SK-N-SH treated with all-trans-retinoic acid at 6 μM for 48 hours (cell line): ENCODE data around the gene FTSJ1.

Experiments used
- ISL1 ChIP-seq: fragments of 250-450 bp; sonication (Bioruptor Pico); IDR thresholded peaks from 2 replicates; pipeline ENCODE4 v2.1.2; 2022; ENCODE audit warnings: mild to moderate bottlenecking, moderate library complexity
- RARB ChIP-seq: fragments of 250-450 bp; sonication (Bioruptor Pico); IDR thresholded peaks from 2 replicates; pipeline ENCODE4 v1.8.0; 2021; ENCODE audit warnings: mild to moderate bottlenecking, moderate library complexity
- TCF4 ChIP-seq: fragments of 250-450 bp; sonication (Bioruptor Pico); IDR thresholded peaks from 2 replicates; pipeline ENCODE4 v1.8.0; 2021; ENCODE audit warnings: mild to moderate bottlenecking, moderate library complexity, borderline replicate concordance
- ZFP3 ChIP-seq: fragments of 250-450 bp; sonication (Bioruptor Pico); IDR thresholded peaks from 2 replicates; pipeline ENCODE4 v1.5.0; 2020; ENCODE audit warnings: mild to moderate bottlenecking, moderate library complexity
- ZNF565 ChIP-seq: fragments of 450-650 bp; formaldehyde crosslinking; conservative IDR thresholded peaks from 2 replicates; pipeline ENCODE4 v1.5.0; 2020; ENCODE audit warnings: low read depth, mild to moderate bottlenecking, moderate library complexity
- ZNF70 ChIP-seq: fragments of 450-650 bp; formaldehyde crosslinking; IDR thresholded peaks from 2 replicates; pipeline ENCODE4 v1.5.0; 2020; ENCODE audit warnings: mild to moderate bottlenecking, moderate library complexity
- TF ChIP-seq, protein P1 (sequence below): fragments of 250-450 bp; sonication (Bioruptor Pico); IDR thresholded peaks from 2 replicates; pipeline ENCODE4 v1.5.1; 2020; ENCODE audit warnings: low read depth, mild to moderate bottlenecking, moderate library complexity
- TF ChIP-seq, protein P2 (sequence below): fragments of 250-450 bp; sonication (Bioruptor Pico); IDR thresholded peaks from 2 replicates; pipeline ENCODE4 v1.8.0; 2020; ENCODE audit warnings: mild to moderate bottlenecking, moderate library complexity, borderline replicate concordance

DNA sequence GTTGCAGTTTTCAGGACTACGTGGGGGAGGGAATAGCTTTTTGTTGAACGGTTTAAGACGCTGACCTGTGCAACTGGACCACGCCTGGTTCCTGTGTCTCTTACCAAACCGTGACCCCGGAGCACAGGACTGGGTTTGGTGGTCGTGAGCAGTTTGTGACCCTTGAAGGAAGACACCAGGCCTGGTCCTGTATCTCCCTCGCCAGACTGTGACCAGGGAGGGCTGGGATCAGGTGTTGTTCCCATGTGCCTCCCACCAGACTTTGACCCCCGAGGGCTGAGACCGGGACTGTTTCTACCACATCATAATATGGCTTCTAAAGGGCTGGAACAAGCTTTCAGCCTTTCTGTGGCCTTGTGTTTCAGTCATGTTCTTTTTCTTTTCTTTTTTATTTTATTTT, 46.3 kb downstream of the FTSJ1 start:
- TF ChIP-seq, protein P1, sequence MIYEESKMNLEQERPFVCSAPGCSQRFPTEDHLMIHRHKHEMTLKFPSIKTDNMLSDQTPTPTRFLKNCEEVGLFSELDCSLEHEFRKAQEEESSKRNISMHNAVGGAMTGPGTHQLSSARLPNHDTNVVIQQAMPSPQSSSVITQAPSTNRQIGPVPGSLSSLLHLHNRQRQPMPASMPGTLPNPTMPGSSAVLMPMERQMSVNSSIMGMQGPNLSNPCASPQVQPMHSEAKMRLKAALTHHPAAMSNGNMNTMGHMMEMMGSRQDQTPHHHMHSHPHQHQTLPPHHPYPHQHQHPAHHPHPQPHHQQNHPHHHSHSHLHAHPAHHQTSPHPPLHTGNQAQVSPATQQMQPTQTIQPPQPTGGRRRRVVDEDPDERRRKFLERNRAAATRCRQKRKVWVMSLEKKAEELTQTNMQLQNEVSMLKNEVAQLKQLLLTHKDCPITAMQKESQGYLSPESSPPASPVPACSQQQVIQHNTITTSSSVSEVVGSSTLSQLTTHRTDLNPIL (CRISPR knock-in tag) = no peak
- TF ChIP-seq RARB (CRISPR knock-in tag) (no peak), ISL1 (CRISPR knock-in tag) (no peak), TCF4 (CRISPR knock-in tag) (no peak), ZFP3 (CRISPR knock-in tag) (no peak), ZNF70 (CRISPR knock-in tag) (no peak), ZNF565 (no peak)
- TF ChIP-seq, protein P2, sequence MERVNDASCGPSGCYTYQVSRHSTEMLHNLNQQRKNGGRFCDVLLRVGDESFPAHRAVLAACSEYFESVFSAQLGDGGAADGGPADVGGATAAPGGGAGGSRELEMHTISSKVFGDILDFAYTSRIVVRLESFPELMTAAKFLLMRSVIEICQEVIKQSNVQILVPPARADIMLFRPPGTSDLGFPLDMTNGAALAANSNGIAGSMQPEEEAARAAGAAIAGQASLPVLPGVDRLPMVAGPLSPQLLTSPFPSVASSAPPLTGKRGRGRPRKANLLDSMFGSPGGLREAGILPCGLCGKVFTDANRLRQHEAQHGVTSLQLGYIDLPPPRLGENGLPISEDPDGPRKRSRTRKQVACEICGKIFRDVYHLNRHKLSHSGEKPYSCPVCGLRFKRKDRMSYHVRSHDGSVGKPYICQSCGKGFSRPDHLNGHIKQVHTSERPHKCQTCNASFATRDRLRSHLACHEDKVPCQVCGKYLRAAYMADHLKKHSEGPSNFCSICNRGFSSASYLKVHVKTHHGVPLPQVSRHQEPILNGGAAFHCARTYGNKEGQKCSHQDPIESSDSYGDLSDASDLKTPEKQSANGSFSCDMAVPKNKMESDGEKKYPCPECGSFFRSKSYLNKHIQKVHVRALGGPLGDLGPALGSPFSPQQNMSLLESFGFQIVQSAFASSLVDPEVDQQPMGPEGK (CRISPR knock-in tag) = no peak
